Measurements from ENCODE around the gene KIF20A.
"Not testable (repeated sequence)": the region's sequence is repeated elsewhere in the genome, so short reads cannot be mapped to it uniquely, and the experiment has no call there.

The KIF20A gene

GRCh38 chr5:138178516-138179276, at the start of gene KIF20A, which contains the start of gene BRD8:
KIF20A (plus strand) TSS chr5:138179112; CDS start chr5:138179681, 569 bp downstream.
BRD8 (minus strand) TSS chr5:138178630; CDS start chr5:138178614, 16 bp downstream.
- FAIRE-seq: no peak

- FAIRE-seq: no peak
Measured at GRCh38 chr5:138129347-138129746, 49.6 kb upstream of the KIF20A start.

GRCh38 chr5:138132543-138132942, 46.4 kb upstream of the KIF20A start:
- no peak for FAIRE-seq

- no peak for FAIRE-seq
Measured at GRCh38 chr5:138138949-138139780, 39.7 kb upstream of the KIF20A start, which contains the start of gene NME5. NME5 (minus strand) TSS chr5:138139428; CDS start chr5:138138780, 648 bp downstream.

GRCh38 chr5:138139781-138140090, 39.2 kb upstream of the KIF20A start:
- no peak for FAIRE-seq

- FAIRE-seq: no peak
Measured at GRCh38 chr5:138140268-138140667, 38.6 kb upstream of the KIF20A start.

GRCh38 chr5:138141734-138142133, 37.2 kb upstream of the KIF20A start:
- FAIRE-seq: no peak

GRCh38 chr5:138143578-138143977, 35.3 kb upstream of the KIF20A start:
- not testable (repeated sequence) for FAIRE-seq

- no peak for FAIRE-seq
Measured at GRCh38 chr5:138148811-138149210, 30.1 kb upstream of the KIF20A start.

- FAIRE-seq: no peak
Measured at GRCh38 chr5:138149530-138149929, 29.4 kb upstream of the KIF20A start.

- FAIRE-seq: not testable (repeated sequence)
Measured at GRCh38 chr5:138155977-138156376, 22.9 kb upstream of the KIF20A start.

- FAIRE-seq: no peak
Measured at GRCh38 chr5:138157626-138158025, 21.3 kb upstream of the KIF20A start.

GRCh38 chr5:138159666-138160065, 19.2 kb upstream of the KIF20A start:
- no peak for FAIRE-seq

- no peak for FAIRE-seq
Measured at GRCh38 chr5:138160706-138161105, 18.2 kb upstream of the KIF20A start.

- FAIRE-seq: no peak
Measured at GRCh38 chr5:138163721-138164120, 15.2 kb upstream of the KIF20A start.

- no peak for FAIRE-seq
Measured at GRCh38 chr5:138169124-138169523, 9.8 kb upstream of the KIF20A start.

- no peak for FAIRE-seq
Measured at GRCh38 chr5:138170299-138170698, 8.6 kb upstream of the KIF20A start.

GRCh38 chr5:138177941-138178515, 884 bp upstream of the KIF20A start:
- no peak for FAIRE-seq

- FAIRE-seq: no peak
Measured at GRCh38 chr5:138179277-138179857, 455 bp downstream of the KIF20A start.

- no peak for FAIRE-seq
Measured at GRCh38 chr5:138180183-138180782, 1.4 kb downstream of the KIF20A start.

GRCh38 chr5:138180841-138181240, 1.9 kb downstream of the KIF20A start:
- no peak for FAIRE-seq

- no peak for FAIRE-seq
Measured at GRCh38 chr5:138182808-138183207, 3.9 kb downstream of the KIF20A start.

- FAIRE-seq: no peak
Measured at GRCh38 chr5:138186002-138186447, 7.1 kb downstream of the KIF20A start.
